ENCODE data around the gene SCAMP3.

The SCAMP3 gene

GRCh38 chr1:155209312-155209721 lies 52.8 kb downstream of the SCAMP3 start:
- FAIRE-seq (no peak), DNase-seq (ENCODE audit: insufficient read length, low spot score) (no peak)
- TF ChIP-seq CTCF (IDR thresholded peaks at IDR 0.05; ENCODE audit: insufficient read depth, missing control alignments) = no peak

GRCh38 chr1:155208541-155209311 lies 53.4 kb downstream of the SCAMP3 start, which contains the start of gene MTX1:
Gene MTX1, plus strand, starts transcription at chr1:155208695. Its CDS starts 110 bp downstream, at chr1:155208805.
- FAIRE-seq = no peak

GRCh38 chr1:155207806-155208540 lies 54.2 kb downstream of the SCAMP3 start, which contains the start of gene THBS3:
Gene THBS3, minus strand, starts transcription at chr1:155207897. Its CDS starts 21 bp downstream, at chr1:155207876.
- TF ChIP-seq CTCF (IDR thresholded peaks at IDR 0.05; ENCODE audit: insufficient read depth, missing control alignments) = no peak
- FAIRE-seq = no peak
- DNase-seq (ENCODE audit: insufficient read length, low spot score) = peak; percentile 47

More at GRCh38 chr1:155208541-155209311, 53.4 kb downstream of the SCAMP3 start, which contains the start of gene MTX1:
- peak; percentile 89 for DNase-seq (ENCODE audit: insufficient read length, low spot score)
- TF ChIP-seq CTCF (IDR thresholded peaks at IDR 0.05; ENCODE audit: insufficient read depth, missing control alignments) = no peak

- DNase-seq (ENCODE audit: insufficient read length, low spot score) (peak; percentile 78), FAIRE-seq (peak; percentile 16)
- TF ChIP-seq CTCF (IDR thresholded peaks at IDR 0.05; ENCODE audit: insufficient read depth, missing control alignments) = peak; percentile 96
Observed at GRCh38 chr1:155206891-155207805, 55.0 kb downstream of the SCAMP3 start.

Data from D721Med (cell line).